ENCODE measurements around the gene GSTM1.
A peak's percentile ranks its signal among the peaks of the same experiment; 100 is the strongest.

Gene GSTM1

DNA sequence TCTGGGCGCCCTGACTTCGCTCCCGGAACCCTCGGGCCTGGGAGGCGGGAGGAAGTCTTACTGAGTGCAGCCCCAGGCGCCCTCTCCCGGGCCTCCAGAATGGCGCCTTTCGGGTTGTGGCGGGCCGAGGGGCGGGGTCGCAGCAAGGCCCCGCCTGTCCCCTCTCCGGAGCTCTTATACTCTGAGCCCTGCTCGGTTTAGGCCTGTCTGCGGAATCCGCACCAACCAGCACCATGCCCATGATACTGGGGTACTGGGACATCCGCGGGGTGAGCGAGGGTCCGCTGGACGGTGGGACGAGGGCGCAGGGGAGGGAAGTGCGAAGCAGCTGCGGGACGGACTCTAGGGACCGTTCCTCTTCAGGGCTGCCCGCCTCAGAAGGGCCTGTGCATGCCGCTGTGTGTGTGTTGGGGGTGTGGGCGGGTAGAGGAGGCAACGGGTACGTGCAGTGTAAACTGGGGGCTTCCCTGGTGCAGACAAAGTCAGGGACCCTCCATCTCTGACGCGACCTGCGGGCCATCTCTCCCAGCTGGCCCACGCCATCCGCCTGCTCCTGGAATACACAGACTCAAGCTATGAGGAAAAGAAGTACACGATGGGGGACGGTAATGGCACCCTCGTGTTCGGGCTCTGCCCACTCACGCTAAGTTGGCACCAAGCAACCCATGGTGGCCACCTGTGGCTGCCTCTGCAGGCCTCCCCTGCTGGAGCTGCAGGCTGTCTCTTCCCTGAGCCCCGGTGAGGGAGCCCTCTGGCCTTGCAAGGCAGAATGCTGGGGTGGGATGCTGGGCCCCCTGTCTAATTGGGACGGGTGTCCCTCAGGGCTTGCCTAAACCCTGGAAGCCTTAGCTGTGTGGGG, at the start of gene GSTM1:
TSS of gene GSTM1 (plus strand) at position 177 of the 859 bp plus-strand sequence. CDS start at position 234, 57 bp downstream.
- DNase-seq: no peak

DNA sequence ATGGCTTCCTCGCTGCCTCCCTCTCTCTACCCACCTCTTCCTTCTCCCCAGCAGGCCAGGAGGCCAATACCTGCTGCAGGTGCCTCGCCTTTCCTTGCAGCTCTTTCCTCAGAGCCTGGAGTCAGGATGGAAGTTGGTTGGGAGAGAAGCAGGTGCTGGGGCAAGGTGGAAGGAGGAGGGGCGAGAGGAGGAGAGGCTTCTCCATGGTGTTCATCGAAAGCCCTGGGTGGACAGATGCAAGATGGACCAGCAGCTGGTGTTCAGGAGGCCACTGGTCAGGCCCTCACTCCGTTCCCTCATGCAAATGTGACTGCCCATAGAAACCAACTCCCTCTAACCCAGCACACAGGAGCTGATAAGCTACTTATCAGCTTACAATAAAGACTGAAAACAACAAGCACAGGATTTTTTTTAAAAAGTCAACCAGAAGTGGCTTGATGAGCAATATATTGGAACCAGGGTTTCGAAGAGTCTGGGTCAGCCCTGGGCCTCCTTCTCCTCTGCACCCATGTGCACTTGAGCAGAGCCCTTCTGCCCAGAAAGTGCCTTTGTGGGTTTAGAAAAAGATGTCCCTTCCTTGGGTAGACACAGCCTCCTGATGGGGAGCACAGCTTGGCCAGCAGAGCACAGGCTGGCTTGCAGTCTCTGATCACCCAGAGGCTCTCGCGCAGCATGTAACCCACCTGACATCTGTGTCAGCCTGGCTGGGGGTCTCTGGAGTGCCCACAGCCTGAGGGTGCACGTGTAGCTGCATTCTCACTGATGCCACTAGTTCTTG, 48.4 kb upstream of the GSTM1 start:
- peak; percentile 23 for DNase-seq

DNA sequence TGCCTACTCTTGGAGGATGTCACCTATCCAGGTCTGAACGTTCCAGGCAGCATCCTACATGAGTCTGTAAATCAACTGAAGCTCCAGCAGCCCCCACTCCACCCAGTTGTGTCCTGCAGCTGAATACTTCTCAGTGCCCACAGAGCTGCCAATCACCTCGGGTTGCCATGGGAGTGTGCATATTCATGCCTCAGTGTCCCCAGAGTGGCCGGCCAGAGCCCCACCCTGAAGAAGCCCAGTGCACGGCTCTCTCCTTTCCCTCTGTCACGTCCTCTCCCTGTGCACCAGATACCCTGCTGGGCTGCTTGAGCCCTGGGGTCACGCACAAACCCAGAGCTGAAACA, 47.8 kb upstream of the GSTM1 start:
- DNase-seq: peak; percentile 15

DNA sequence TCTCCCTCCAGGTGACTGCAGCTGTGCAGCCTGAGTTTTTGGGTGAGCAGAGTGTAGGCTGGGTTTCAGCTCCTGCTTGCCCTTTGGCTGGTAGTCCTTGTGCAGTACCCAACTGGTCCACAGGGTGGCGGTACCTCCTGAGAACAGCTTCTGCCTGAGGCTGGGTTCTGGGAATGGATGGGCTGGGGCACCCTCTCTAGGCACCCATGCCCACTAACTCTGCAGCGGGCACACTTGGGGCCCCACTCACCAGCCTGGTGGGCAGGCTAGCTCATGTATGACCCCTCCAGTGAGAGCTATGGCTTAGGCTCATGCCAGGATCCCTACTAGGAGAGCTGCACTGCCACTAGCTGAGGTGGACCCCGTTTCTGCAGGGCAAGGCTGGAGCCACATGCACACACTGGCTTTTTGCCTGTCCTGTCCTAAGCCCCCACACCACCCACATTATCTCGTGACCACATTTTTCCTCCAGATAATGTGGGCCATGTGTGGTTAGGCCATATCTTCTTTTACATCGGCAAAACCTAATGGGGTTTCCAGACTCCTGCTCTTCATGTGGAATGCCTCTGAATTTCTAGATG, 47.2 kb upstream of the GSTM1 start:
- DNase-seq: peak; percentile 89

- DNase-seq: no peak
Observed at GRCh38 chr1:109641078-109641740, 46.4 kb upstream of the GSTM1 start.

DNA sequence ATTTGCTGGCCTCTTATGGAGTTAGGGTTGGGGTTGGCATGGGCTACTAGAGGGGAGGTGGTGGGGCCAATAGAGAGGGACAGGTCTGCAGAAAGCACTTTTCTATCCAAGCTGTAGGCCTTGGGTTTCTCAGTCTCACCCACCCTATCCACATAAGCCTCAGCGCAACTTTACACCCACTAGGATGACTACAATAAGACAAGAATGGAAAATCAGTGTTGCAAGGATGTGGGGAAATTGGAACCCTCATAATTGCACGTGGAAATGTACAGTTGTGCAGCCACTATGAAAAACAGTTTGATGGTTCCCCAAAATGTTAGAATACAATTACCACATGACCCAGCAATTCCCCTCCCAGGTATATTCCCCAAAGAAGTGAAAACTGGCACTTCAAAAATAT, 45.8 kb upstream of the GSTM1 start:
- no peak for DNase-seq

DNA sequence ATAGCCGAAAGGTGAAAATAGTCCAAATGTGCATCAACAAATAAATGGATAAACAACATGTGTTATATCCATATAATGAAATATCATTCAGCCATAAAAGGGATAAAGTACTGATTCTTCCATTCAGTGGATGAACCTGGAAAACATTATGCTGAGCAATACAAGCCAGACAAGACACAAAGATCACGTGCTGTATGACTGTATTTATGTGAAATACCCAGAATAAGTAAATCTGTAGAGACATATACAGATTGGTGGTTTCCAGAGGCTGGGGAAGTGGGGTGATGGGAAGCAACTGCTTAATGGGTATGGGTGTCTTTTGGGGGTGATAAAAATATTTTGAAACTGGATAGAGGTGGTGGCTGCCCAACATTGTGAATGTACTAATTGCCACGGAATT, 45.0 kb upstream of the GSTM1 start:
- DNase-seq: no peak

- peak; percentile 88 for DNase-seq
Observed at GRCh38 chr1:109643385-109644230, 44.0 kb upstream of the GSTM1 start.

DNA sequence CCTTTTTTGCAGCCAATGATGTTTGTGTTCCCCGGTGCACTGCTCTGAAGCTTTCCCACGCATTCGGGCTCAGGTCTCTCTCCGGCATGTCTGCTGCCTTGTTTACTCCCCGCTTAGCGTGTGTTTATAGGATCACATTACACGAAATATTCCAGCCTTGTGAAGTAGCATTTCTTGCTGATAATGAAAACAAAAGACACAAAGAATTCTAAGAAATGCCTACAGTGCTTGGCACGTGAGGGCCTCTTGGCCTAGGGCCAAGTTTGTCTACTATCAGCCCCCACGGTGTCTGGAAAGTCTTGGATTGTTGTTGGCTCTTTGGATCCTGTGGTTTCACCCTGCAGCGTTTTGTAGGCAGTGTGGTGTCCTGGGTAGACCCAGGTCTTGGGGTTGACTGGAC, 42.9 kb upstream of the GSTM1 start:
- DNase-seq: no peak

DNA sequence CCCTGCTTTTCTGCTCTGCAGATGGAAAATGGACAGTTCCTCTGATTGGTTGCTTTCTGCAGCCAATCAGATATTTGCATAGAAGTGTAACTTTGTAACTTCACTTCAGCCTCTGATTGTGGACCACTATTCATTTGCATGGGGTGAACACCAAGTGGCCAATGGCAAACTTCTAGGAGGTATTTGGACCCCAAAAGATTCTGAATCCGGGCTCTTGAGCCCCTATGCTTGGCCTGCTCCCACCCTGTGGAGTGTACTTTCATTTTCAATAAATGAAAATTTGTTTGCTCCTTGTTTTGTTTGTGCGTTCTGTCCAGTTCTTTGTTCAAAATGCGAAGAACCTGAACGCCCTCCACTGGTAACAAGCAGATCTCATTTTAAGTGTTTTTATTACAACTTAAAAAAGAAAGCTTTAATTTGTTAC, 38.1 kb upstream of the GSTM1 start:
- no peak for DNase-seq

- no peak for DNase-seq
Observed at GRCh38 chr1:109650609-109651008, 37.0 kb upstream of the GSTM1 start.

GRCh38 chr1:109652402-109652801, 35.2 kb upstream of the GSTM1 start:
- DNase-seq: no peak

DNA sequence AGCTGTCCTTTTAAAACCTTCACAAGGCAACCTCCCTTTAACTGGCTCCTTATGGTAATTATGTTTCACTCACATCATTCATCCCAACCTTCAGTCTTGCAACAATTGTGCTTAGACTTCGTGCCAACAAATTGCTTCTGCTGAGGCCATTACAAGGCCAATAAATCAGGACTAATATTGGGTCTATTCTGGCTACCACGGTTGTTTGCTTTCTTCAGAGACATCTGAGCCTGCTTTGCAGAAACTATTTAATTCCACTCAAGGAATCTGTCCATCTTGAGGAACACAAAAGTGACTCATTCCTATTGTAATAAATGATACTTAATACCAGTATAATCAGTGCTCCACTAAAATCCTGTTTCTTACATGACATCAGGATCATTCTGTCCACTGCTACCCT, 34.3 kb upstream of the GSTM1 start:
- no peak for DNase-seq

DNA sequence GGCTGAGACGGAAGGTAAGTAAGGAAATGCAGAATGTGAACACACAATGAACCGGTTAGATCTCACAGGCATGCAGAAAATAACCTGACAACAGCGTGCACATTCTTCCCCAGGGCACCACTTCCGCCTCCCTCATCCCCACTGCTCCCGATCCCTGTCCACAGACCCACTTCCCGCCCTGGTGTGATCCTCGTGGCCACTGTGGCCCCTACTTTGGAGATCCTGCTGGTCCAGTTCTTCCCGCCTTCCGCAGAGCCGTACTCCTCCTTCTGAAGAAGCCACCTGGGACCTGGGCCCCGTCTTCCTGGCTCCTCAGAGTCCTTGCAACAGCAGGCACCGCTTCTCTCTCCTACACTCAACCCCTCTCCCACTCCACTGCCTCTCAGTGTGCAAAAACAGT, 33.1 kb upstream of the GSTM1 start:
- no peak for DNase-seq

GRCh38 chr1:109655615-109656519, 31.8 kb upstream of the GSTM1 start, which contains the start of gene GSTM4:
Gene GSTM4 (plus strand): TSS chr1:109656099. CDS start chr1:109656390, 291 bp downstream.
- DNase-seq: peak; percentile 91

- DNase-seq: no peak
Observed at GRCh38 chr1:109657395-109657794, 30.2 kb upstream of the GSTM1 start.

DNA sequence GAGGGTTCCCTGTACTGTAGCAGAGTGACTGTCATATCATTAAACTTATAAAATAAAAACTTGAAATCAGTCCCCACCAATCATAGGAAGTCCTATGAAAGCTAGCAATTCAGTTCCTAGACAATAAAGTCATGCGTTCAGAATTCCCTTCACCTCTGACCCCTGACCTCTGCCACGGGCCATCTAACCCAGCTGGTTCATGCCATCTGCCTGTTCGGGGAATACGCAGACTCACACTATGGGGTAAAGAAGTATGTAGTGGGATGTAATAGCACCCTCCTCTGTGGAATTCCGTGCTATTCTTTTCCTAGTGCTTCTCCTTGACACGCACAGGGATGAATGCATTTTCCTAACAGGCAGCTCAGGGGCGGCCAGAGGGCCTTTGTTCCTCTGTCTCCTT, 29.6 kb upstream of the GSTM1 start:
- no peak for DNase-seq

DNA sequence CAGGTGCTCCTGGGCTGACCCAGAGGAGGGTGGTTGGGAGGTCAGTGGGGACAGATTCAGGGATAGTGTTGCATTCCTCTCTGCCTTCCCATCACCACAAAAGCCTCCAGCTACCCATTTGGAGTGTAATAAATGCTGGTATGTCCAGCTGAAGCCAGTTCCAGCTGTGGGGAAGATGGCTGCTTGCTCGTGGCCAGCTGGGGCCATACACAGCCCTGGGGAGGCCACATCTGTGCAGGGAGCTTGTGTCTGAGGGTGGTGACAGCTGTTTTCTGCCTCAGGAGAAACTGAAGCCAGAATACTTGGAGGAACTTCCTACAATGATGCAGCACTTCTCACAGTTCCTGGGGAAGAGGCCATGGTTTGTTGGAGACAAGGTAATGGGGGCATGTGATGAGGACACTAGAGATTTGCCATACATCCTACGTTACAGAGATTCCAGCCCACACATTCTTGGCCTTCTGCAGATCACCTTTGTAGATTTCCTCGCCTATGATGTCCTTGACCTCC, 29.0 kb upstream of the GSTM1 start:
- DNase-seq: no peak

GRCh38 chr1:109659145-109659544, 28.5 kb upstream of the GSTM1 start:
- DNase-seq: no peak

- no peak for DNase-seq
Observed at GRCh38 chr1:109659997-109660690, 27.5 kb upstream of the GSTM1 start.

All from eye (tissue), 1 donor.